ENCODE measurements around the gene CHMP4A. TPM values are rescaled to one million over a fixed set of nuclear protein-coding genes. Genes with fewer than 3 reads are reported as not detected.

Gene CHMP4A
- total RNA-seq, 1 donor from 2014 or later: 32.2 TPM

- no peak overlapping the region for H3K27ac Mint-ChIP-seq (ENCODE audit: unreplicated experiment)
- peaks cover 4% of the 10 kb centered on the region for H4K20me1 ChIP-seq (ENCODE audit: insufficient read depth, low read length)
- no peak overlapping the region for H3K27ac ChIP-seq (ENCODE audit: low read depth, low read length)
- FAIRE-seq (no peak), DNase-seq (ENCODE audit: low read depth) (no peak)
- peaks cover 3% of the 10 kb centered on the region for H3K4me1 Mint-ChIP-seq (ENCODE audit: low read depth, unreplicated experiment)
- H3K4me2 ChIP-seq (ENCODE audit: low read length): no peak overlapping the region
- no peaks in the 10 kb centered on the region for H3K27me3 ChIP-seq (ENCODE audit: insufficient read depth, low read length)
- H3K4me3 ChIP-seq (ENCODE audit: insufficient read depth, low read depth, low read length): no peak overlapping the region
- no peaks in the 10 kb centered on the region for H3K9me3 ChIP-seq (ENCODE audit: insufficient read depth, low read depth, low read length)
- peaks cover 9% of the 10 kb centered on the region for H3K36me3 ChIP-seq (ENCODE audit: insufficient read depth, low read length)
- no peaks in the 10 kb centered on the region for H3K4me1 ChIP-seq (ENCODE audit: insufficient read depth, low read length)
- H3K27me3 Mint-ChIP-seq (ENCODE audit: low read depth, unreplicated experiment): no peaks in the 10 kb centered on the region
- H2AFZ ChIP-seq (ENCODE audit: low read depth, low read length): no peak overlapping the region
- H3K36me3 Mint-ChIP-seq (ENCODE audit: low read depth, unreplicated experiment): peaks cover 43% of the 10 kb centered on the region
- TF ChIP-seq CTCF (IDR thresholded peaks at IDR 0.05; ENCODE audit: insufficient read depth, low read depth, low read length) (no peak), EZH2 (IDR thresholded peaks at IDR 0.05; ENCODE audit: insufficient read depth, low read length) (no peak)
- H3K9ac ChIP-seq (ENCODE audit: low read length): no peak overlapping the region
- peaks cover 5% of the 10 kb centered on the region for H3K9me3 Mint-ChIP-seq (ENCODE audit: unreplicated experiment)
- H3K4me3 Mint-ChIP-seq (ENCODE audit: unreplicated experiment): no peak overlapping the region
- peaks cover 8% of the 10 kb centered on the region for H3K79me2 ChIP-seq (ENCODE audit: insufficient read depth, low read length)
Observed at GRCh38 chr14:24207104-24207551, 6.2 kb downstream of the CHMP4A start.

GRCh38 chr14:24206260-24207103 is 6.8 kb downstream of the CHMP4A start:
- Histone ChIP-seq H3K79me2 (ENCODE audit: insufficient read depth, low read length) (peaks cover 3% of the 10 kb centered on the region), H3K9me3 (ENCODE audit: insufficient read depth, low read depth, low read length) (no peaks in the 10 kb centered on the region), H3K4me3 (ENCODE audit: insufficient read depth, low read depth, low read length) (no peak overlapping the region), H3K27ac (ENCODE audit: low read depth, low read length) (no peak overlapping the region), H4K20me1 (ENCODE audit: insufficient read depth, low read length) (peaks cover 4% of the 10 kb centered on the region), H3K4me1 (ENCODE audit: insufficient read depth, low read length) (no peaks in the 10 kb centered on the region), H3K27me3 (ENCODE audit: insufficient read depth, low read length) (no peaks in the 10 kb centered on the region), H3K4me2 (ENCODE audit: low read length) (no peak overlapping the region), H3K9ac (ENCODE audit: low read length) (no peak overlapping the region), H2AFZ (ENCODE audit: low read depth, low read length) (no peak overlapping the region), H3K36me3 (ENCODE audit: insufficient read depth, low read length) (peaks cover 9% of the 10 kb centered on the region)
- DNase-seq (ENCODE audit: low read depth) (no peak), FAIRE-seq (no peak)
- H3K4me1 Mint-ChIP-seq (ENCODE audit: low read depth, unreplicated experiment): no peaks in the 10 kb centered on the region
- TF ChIP-seq CTCF (IDR thresholded peaks at IDR 0.05; ENCODE audit: insufficient read depth, low read depth, low read length): no peak
- TF ChIP-seq EZH2 (IDR thresholded peaks at IDR 0.05; ENCODE audit: insufficient read depth, low read length): no peak
- H3K4me3 Mint-ChIP-seq (ENCODE audit: unreplicated experiment): peak overlapping the region; percentile 25
- H3K9me3 Mint-ChIP-seq (ENCODE audit: unreplicated experiment): peaks cover 5% of the 10 kb centered on the region
- no peaks in the 10 kb centered on the region for H3K27me3 Mint-ChIP-seq (ENCODE audit: low read depth, unreplicated experiment)
- no peak overlapping the region for H3K27ac Mint-ChIP-seq (ENCODE audit: unreplicated experiment)
- H3K36me3 Mint-ChIP-seq (ENCODE audit: low read depth, unreplicated experiment): peaks cover 47% of the 10 kb centered on the region

Data from astrocyte (in vitro differentiated cells and primary cell).